Measurements from ENCODE around the gene GPR137C.

GRCh38 chr14:52683985-52684520, 131.4 kb downstream of the GPR137C start:
- TF ChIP-seq SPEN (CRISPR knock-in tag; IDR thresholded peaks at IDR 0.05; ENCODE audit: low read depth): no peak
- TF ChIP-seq EZH2 (conservative IDR thresholded peaks at IDR 0.05; ENCODE audit: low read depth, low read length): no peak
- no peak for TF ChIP-seq ZSCAN5A (CRISPR knock-in tag; IDR thresholded peaks at IDR 0.05; ENCODE audit: borderline replicate concordance)

Measured in HepG2 (cell line).